HCT116 (cell line): ENCODE results near the gene CLASP2.
"Not testable (repeated sequence)": the region's sequence is repeated elsewhere in the genome, so short reads cannot be mapped to it uniquely, and the experiment has no call there.

Experiments used
- EZH2 ChIP-seq: fragments of 200-600 bp; sonication (generic); IDR thresholded peaks from 2 replicates; pipeline ENCODE4 v1.6.1; 2017; ENCODE audit warnings: antibody characterized with exemption, mixed run types
- EZH2phosphoT487 ChIP-seq: fragments of 200-600 bp; IDR thresholded peaks from 2 replicates; pipeline ENCODE4 v1.6.1; 2018; ENCODE audit warnings: antibody characterized with exemption, borderline replicate concordance
- POLR2A ChIP-seq: IDR thresholded peaks from 2 replicates; pipeline ENCODE4 v1.7.0; 2011; ENCODE audit warnings: borderline replicate concordance; ENCODE audit not compliant: insufficient read depth, insufficient read length; ENCODE audit errors: extremely low read depth
- RAD21 ChIP-seq: IDR thresholded peaks from 2 replicates; pipeline ENCODE4 v1.6.1; 2012; ENCODE audit warnings: low read depth, mild to moderate bottlenecking
- SRF ChIP-seq: IDR thresholded peaks from 2 replicates; pipeline ENCODE4 v1.6.1; 2012; ENCODE audit warnings: low read depth
- ZFX ChIP-seq: fragments of 450-650 bp; IDR thresholded peaks from 2 replicates; pipeline ENCODE4 v1.6.1; 2017
- ZNF274 ChIP-seq: fragments of 200-500 bp; sonication (Bioruptor generic); IDR thresholded peaks from 2 replicates; pipeline ENCODE4 v1.6.1; 2014; ENCODE audit warnings: mild to moderate bottlenecking, low read depth, low read length, inconsistent platforms
- TF ChIP-seq, protein P1 (sequence below), 3 experiments: fragments of 200-600 bp in 1 of 3; sonication (generic) in 1 of 3; IDR thresholded peaks in 2 of 3; conservative IDR thresholded peaks in 1 of 3; 2 replicates each; pipeline ENCODE4 v1.5.1; 2012 to 2017; ENCODE audit warnings: low read depth in 2 of 3, low read length in 2 of 3, antibody characterized with exemption in 1 of 3, borderline replicate concordance in 1 of 3, control low read depth in 1 of 3, mild to moderate bottlenecking in 1 of 3, mixed read lengths in 1 of 3, mixed run types in 1 of 3, moderate library complexity in 1 of 3; ENCODE audit not compliant: insufficient read depth in 1 of 3
- TF ChIP-seq, protein P2 (sequence below): IDR thresholded peaks from 2 replicates; pipeline ENCODE4 v1.6.1; 2012
- TF ChIP-seq, protein P3 (sequence below): IDR thresholded peaks from 2 replicates; pipeline ENCODE4 v1.6.1; 2011; ENCODE audit warnings: mild to moderate bottlenecking, low read length, moderate library complexity; ENCODE audit not compliant: insufficient replicate concordance; ENCODE audit errors: extremely low read depth
- TF ChIP-seq, protein P4 (sequence below): IDR thresholded peaks from 2 replicates; pipeline ENCODE4 v1.6.1; 2012; ENCODE audit warnings: low read depth
- TF ChIP-seq, protein P5 (sequence below): IDR thresholded peaks from 2 replicates; pipeline ENCODE4 v1.6.1; 2012

DNA sequence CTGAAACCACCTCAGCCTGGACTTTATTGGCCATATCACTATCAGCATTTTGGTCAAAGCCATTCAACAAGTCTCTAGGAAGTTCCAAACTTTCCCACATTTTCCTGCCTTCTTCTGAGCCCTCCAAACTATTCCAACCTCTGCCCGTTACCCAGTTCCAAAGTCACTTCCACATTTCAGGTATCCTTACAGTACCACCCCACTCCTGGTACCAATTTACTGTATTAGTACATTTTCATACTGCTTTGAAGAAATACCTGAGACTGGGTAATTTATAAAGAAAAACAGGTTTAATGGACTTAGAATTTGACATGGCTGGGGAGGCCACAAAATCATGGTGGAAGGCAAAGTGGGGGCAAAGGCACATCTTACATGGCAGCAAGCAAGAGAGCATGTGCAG lies 36.3 kb upstream of the CLASP2 start:
- TF ChIP-seq POLR2A, ZNF274, ZFX, RAD21, EZH2phosphoT487, EZH2, SRF: not testable (repeated sequence)
- TF ChIP-seq, protein P1, sequence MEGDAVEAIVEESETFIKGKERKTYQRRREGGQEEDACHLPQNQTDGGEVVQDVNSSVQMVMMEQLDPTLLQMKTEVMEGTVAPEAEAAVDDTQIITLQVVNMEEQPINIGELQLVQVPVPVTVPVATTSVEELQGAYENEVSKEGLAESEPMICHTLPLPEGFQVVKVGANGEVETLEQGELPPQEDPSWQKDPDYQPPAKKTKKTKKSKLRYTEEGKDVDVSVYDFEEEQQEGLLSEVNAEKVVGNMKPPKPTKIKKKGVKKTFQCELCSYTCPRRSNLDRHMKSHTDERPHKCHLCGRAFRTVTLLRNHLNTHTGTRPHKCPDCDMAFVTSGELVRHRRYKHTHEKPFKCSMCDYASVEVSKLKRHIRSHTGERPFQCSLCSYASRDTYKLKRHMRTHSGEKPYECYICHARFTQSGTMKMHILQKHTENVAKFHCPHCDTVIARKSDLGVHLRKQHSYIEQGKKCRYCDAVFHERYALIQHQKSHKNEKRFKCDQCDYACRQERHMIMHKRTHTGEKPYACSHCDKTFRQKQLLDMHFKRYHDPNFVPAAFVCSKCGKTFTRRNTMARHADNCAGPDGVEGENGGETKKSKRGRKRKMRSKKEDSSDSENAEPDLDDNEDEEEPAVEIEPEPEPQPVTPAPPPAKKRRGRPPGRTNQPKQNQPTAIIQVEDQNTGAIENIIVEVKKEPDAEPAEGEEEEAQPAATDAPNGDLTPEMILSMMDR (IDR thresholded peaks at IDR 0.05 in 2 of 3, conservative IDR thresholded peaks at IDR 0.05 in 1 of 3; ENCODE audit: borderline replicate concordance in 1 of 3, insufficient read depth in 1 of 3, low read depth in 2 of 3, low read length in 2 of 3), result not testable (repeated sequence)
- TF ChIP-seq, protein P2, sequence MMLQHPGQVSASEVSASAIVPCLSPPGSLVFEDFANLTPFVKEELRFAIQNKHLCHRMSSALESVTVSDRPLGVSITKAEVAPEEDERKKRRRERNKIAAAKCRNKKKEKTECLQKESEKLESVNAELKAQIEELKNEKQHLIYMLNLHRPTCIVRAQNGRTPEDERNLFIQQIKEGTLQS, result not testable (repeated sequence)
- TF ChIP-seq, protein P3, sequence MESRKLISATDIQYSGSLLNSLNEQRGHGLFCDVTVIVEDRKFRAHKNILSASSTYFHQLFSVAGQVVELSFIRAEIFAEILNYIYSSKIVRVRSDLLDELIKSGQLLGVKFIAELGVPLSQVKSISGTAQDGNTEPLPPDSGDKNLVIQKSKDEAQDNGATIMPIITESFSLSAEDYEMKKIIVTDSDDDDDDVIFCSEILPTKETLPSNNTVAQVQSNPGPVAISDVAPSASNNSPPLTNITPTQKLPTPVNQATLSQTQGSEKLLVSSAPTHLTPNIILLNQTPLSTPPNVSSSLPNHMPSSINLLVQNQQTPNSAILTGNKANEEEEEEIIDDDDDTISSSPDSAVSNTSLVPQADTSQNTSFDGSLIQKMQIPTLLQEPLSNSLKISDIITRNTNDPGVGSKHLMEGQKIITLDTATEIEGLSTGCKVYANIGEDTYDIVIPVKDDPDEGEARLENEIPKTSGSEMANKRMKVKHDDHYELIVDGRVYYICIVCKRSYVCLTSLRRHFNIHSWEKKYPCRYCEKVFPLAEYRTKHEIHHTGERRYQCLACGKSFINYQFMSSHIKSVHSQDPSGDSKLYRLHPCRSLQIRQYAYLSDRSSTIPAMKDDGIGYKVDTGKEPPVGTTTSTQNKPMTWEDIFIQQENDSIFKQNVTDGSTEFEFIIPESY, result not testable (repeated sequence)
- TF ChIP-seq, protein P4, sequence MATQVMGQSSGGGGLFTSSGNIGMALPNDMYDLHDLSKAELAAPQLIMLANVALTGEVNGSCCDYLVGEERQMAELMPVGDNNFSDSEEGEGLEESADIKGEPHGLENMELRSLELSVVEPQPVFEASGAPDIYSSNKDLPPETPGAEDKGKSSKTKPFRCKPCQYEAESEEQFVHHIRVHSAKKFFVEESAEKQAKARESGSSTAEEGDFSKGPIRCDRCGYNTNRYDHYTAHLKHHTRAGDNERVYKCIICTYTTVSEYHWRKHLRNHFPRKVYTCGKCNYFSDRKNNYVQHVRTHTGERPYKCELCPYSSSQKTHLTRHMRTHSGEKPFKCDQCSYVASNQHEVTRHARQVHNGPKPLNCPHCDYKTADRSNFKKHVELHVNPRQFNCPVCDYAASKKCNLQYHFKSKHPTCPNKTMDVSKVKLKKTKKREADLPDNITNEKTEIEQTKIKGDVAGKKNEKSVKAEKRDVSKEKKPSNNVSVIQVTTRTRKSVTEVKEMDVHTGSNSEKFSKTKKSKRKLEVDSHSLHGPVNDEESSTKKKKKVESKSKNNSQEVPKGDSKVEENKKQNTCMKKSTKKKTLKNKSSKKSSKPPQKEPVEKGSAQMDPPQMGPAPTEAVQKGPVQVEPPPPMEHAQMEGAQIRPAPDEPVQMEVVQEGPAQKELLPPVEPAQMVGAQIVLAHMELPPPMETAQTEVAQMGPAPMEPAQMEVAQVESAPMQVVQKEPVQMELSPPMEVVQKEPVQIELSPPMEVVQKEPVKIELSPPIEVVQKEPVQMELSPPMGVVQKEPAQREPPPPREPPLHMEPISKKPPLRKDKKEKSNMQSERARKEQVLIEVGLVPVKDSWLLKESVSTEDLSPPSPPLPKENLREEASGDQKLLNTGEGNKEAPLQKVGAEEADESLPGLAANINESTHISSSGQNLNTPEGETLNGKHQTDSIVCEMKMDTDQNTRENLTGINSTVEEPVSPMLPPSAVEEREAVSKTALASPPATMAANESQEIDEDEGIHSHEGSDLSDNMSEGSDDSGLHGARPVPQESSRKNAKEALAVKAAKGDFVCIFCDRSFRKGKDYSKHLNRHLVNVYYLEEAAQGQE, result not testable (repeated sequence)
- TF ChIP-seq, protein P5, sequence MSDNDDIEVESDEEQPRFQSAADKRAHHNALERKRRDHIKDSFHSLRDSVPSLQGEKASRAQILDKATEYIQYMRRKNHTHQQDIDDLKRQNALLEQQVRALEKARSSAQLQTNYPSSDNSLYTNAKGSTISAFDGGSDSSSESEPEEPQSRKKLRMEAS, result not testable (repeated sequence)
